ENCODE data around the gene AKR1D1.
"Not testable (repeated sequence)": the region's sequence is repeated elsewhere in the genome, so short reads cannot be mapped to it uniquely, and the experiment has no call there.

AKR1D1 gene

GRCh38 chr7:138074540-138074939 is 1.7 kb upstream of the AKR1D1 start:
- H3K36me3 ChIP-seq (ENCODE audit: control insufficient read depth, insufficient read depth, low read length): no peaks in the 10 kb centered on the region
- no peaks in the 10 kb centered on the region for H3K27me3 ChIP-seq (ENCODE audit: control insufficient read depth, insufficient read depth, low read length)
- no peak overlapping the region for H3K9ac ChIP-seq (ENCODE audit: low read depth, low read length)
- H3K4me3 ChIP-seq (ENCODE audit: low read depth, low read length): no peak overlapping the region
- no peaks in the 10 kb centered on the region for H3K9me3 ChIP-seq (ENCODE audit: control insufficient read depth, insufficient read depth, low read length)
- peaks cover 12% of the 10 kb centered on the region for H3K4me1 ChIP-seq (ENCODE audit: control insufficient read depth, insufficient read depth, low read length)

GRCh38 chr7:138075350-138075749 is 909 bp upstream of the AKR1D1 start:
- peaks cover 12% of the 10 kb centered on the region for H3K4me1 ChIP-seq (ENCODE audit: control insufficient read depth, insufficient read depth, low read length)
- H3K9me3 ChIP-seq (ENCODE audit: control insufficient read depth, insufficient read depth, low read length): no peaks in the 10 kb centered on the region
- H3K4me3 ChIP-seq (ENCODE audit: low read depth, low read length): no peak overlapping the region
- H3K36me3 ChIP-seq (ENCODE audit: control insufficient read depth, insufficient read depth, low read length): no peaks in the 10 kb centered on the region
- no peaks in the 10 kb centered on the region for H3K27me3 ChIP-seq (ENCODE audit: control insufficient read depth, insufficient read depth, low read length)
- H3K9ac ChIP-seq (ENCODE audit: low read depth, low read length): no peak overlapping the region

- H3K4me3 ChIP-seq (ENCODE audit: low read depth, low read length); H3K36me3 ChIP-seq (ENCODE audit: control insufficient read depth, insufficient read depth, low read length); H3K9me3 ChIP-seq (ENCODE audit: control insufficient read depth, insufficient read depth, low read length); H3K27me3 ChIP-seq (ENCODE audit: control insufficient read depth, insufficient read depth, low read length); H3K9ac ChIP-seq (ENCODE audit: low read depth, low read length): not testable (repeated sequence)
- H3K4me1 ChIP-seq (ENCODE audit: control insufficient read depth, insufficient read depth, low read length): peaks cover 12% of the 10 kb centered on the region
Measured at GRCh38 chr7:138075786-138076185, 473 bp upstream of the AKR1D1 start.

- peaks cover 2% of the 10 kb centered on the region for H3K4me1 ChIP-seq (ENCODE audit: control insufficient read depth, insufficient read depth, low read length)
Measured at GRCh38 chr7:138077809-138078208, 1.6 kb downstream of the AKR1D1 start.

GRCh38 chr7:138079137-138079536 is 2.9 kb downstream of the AKR1D1 start:
- H3K4me3 ChIP-seq (ENCODE audit: low read depth, low read length): no peak overlapping the region
- no peaks in the 10 kb centered on the region for H3K4me1 ChIP-seq (ENCODE audit: control insufficient read depth, insufficient read depth, low read length)
- no peaks in the 10 kb centered on the region for H3K27me3 ChIP-seq (ENCODE audit: control insufficient read depth, insufficient read depth, low read length)
- no peak overlapping the region for H3K9ac ChIP-seq (ENCODE audit: low read depth, low read length)
- H3K36me3 ChIP-seq (ENCODE audit: control insufficient read depth, insufficient read depth, low read length): no peaks in the 10 kb centered on the region
- H3K9me3 ChIP-seq (ENCODE audit: control insufficient read depth, insufficient read depth, low read length): no peaks in the 10 kb centered on the region

More at GRCh38 chr7:138077809-138078208, 1.6 kb downstream of the AKR1D1 start:
- no peaks in the 10 kb centered on the region for H3K27me3 ChIP-seq (ENCODE audit: control insufficient read depth, insufficient read depth, low read length)
- no peaks in the 10 kb centered on the region for H3K36me3 ChIP-seq (ENCODE audit: control insufficient read depth, insufficient read depth, low read length)
- no peak overlapping the region for H3K9ac ChIP-seq (ENCODE audit: low read depth, low read length)
- H3K9me3 ChIP-seq (ENCODE audit: control insufficient read depth, insufficient read depth, low read length): no peaks in the 10 kb centered on the region
- no peak overlapping the region for H3K4me3 ChIP-seq (ENCODE audit: low read depth, low read length)

- no peaks in the 10 kb centered on the region for H3K27me3 ChIP-seq (ENCODE audit: control insufficient read depth, insufficient read depth, low read length)
- H3K4me1 ChIP-seq (ENCODE audit: control insufficient read depth, insufficient read depth, low read length): no peaks in the 10 kb centered on the region
- no peak overlapping the region for H3K9ac ChIP-seq (ENCODE audit: low read depth, low read length)
- H3K36me3 ChIP-seq (ENCODE audit: control insufficient read depth, insufficient read depth, low read length): no peaks in the 10 kb centered on the region
- no peak overlapping the region for H3K4me3 ChIP-seq (ENCODE audit: low read depth, low read length)
- H3K9me3 ChIP-seq (ENCODE audit: control insufficient read depth, insufficient read depth, low read length): no peaks in the 10 kb centered on the region
Measured at GRCh38 chr7:138081868-138082267, 5.6 kb downstream of the AKR1D1 start.

- no peak overlapping the region for H3K9ac ChIP-seq (ENCODE audit: low read depth, low read length)
- H3K4me1 ChIP-seq (ENCODE audit: control insufficient read depth, insufficient read depth, low read length): no peaks in the 10 kb centered on the region
- no peak overlapping the region for H3K4me3 ChIP-seq (ENCODE audit: low read depth, low read length)
- no peaks in the 10 kb centered on the region for H3K36me3 ChIP-seq (ENCODE audit: control insufficient read depth, insufficient read depth, low read length)
- no peaks in the 10 kb centered on the region for H3K27me3 ChIP-seq (ENCODE audit: control insufficient read depth, insufficient read depth, low read length)
- no peaks in the 10 kb centered on the region for H3K9me3 ChIP-seq (ENCODE audit: control insufficient read depth, insufficient read depth, low read length)
Measured at GRCh38 chr7:138083859-138084258, 7.6 kb downstream of the AKR1D1 start.

GRCh38 chr7:138086563-138087270 is 10.5 kb downstream of the AKR1D1 start:
- H3K36me3 ChIP-seq (ENCODE audit: control insufficient read depth, insufficient read depth, low read length): no peaks in the 10 kb centered on the region
- H3K27me3 ChIP-seq (ENCODE audit: control insufficient read depth, insufficient read depth, low read length): no peaks in the 10 kb centered on the region
- no peaks in the 10 kb centered on the region for H3K9me3 ChIP-seq (ENCODE audit: control insufficient read depth, insufficient read depth, low read length)
- no peak overlapping the region for H3K4me3 ChIP-seq (ENCODE audit: low read depth, low read length)
- no peaks in the 10 kb centered on the region for H3K4me1 ChIP-seq (ENCODE audit: control insufficient read depth, insufficient read depth, low read length)
- no peak overlapping the region for H3K9ac ChIP-seq (ENCODE audit: low read depth, low read length)

GRCh38 chr7:138089080-138089901 is 13.0 kb downstream of the AKR1D1 start:
- Histone ChIP-seq H3K4me3 (ENCODE audit: low read depth, low read length) (no peak overlapping the region), H3K4me1 (ENCODE audit: control insufficient read depth, insufficient read depth, low read length) (no peaks in the 10 kb centered on the region), H3K36me3 (ENCODE audit: control insufficient read depth, insufficient read depth, low read length) (no peaks in the 10 kb centered on the region), H3K9ac (ENCODE audit: low read depth, low read length) (no peak overlapping the region), H3K27me3 (ENCODE audit: control insufficient read depth, insufficient read depth, low read length) (no peaks in the 10 kb centered on the region), H3K9me3 (ENCODE audit: control insufficient read depth, insufficient read depth, low read length) (no peaks in the 10 kb centered on the region)

GRCh38 chr7:138091032-138091431 is 14.8 kb downstream of the AKR1D1 start:
- no peaks in the 10 kb centered on the region for H3K4me1 ChIP-seq (ENCODE audit: control insufficient read depth, insufficient read depth, low read length)
- H3K9me3 ChIP-seq (ENCODE audit: control insufficient read depth, insufficient read depth, low read length): no peaks in the 10 kb centered on the region
- no peak overlapping the region for H3K4me3 ChIP-seq (ENCODE audit: low read depth, low read length)
- no peak overlapping the region for H3K9ac ChIP-seq (ENCODE audit: low read depth, low read length)
- H3K27me3 ChIP-seq (ENCODE audit: control insufficient read depth, insufficient read depth, low read length): no peaks in the 10 kb centered on the region
- H3K36me3 ChIP-seq (ENCODE audit: control insufficient read depth, insufficient read depth, low read length): no peaks in the 10 kb centered on the region

GRCh38 chr7:138091840-138092239 is 15.6 kb downstream of the AKR1D1 start:
- not testable (repeated sequence) for H3K4me3 ChIP-seq (ENCODE audit: low read depth, low read length); H3K9me3 ChIP-seq (ENCODE audit: control insufficient read depth, insufficient read depth, low read length); H3K4me1 ChIP-seq (ENCODE audit: control insufficient read depth, insufficient read depth, low read length); H3K36me3 ChIP-seq (ENCODE audit: control insufficient read depth, insufficient read depth, low read length); H3K27me3 ChIP-seq (ENCODE audit: control insufficient read depth, insufficient read depth, low read length); H3K9ac ChIP-seq (ENCODE audit: low read depth, low read length)

- H3K9me3 ChIP-seq (ENCODE audit: control insufficient read depth, insufficient read depth, low read length): no peaks in the 10 kb centered on the region
- no peaks in the 10 kb centered on the region for H3K36me3 ChIP-seq (ENCODE audit: control insufficient read depth, insufficient read depth, low read length)
- H3K4me1 ChIP-seq (ENCODE audit: control insufficient read depth, insufficient read depth, low read length): no peaks in the 10 kb centered on the region
- no peaks in the 10 kb centered on the region for H3K27me3 ChIP-seq (ENCODE audit: control insufficient read depth, insufficient read depth, low read length)
- no peak overlapping the region for H3K4me3 ChIP-seq (ENCODE audit: low read depth, low read length)
- H3K9ac ChIP-seq (ENCODE audit: low read depth, low read length): no peak overlapping the region
Measured at GRCh38 chr7:138092486-138093028, 16.3 kb downstream of the AKR1D1 start.

Data from iPS-15b (cell line).